CD4-positive, alpha-beta memory T cell (primary cell): ENCODE data around the gene FCN1. TPM values are rescaled to one million over a fixed set of nuclear protein-coding genes. Genes with fewer than 3 reads are reported as not detected.
"Not testable (repeated sequence)": the region's sequence is repeated elsewhere in the genome, so short reads cannot be mapped to it uniquely, and the experiment has no call there.

Experiments
- CTCF ChIA-PET: fragments of 350-600 bp; sonication (Branson Sonifier 250); formaldehyde crosslinking; loops from one replicate; lab custom pipeline; 2021; ENCODE audit warnings: inconsistent platforms; ENCODE audit not compliant: partially characterized antibody; lab: Charles Lee
- POLR2A ChIA-PET: fragments of 350-600 bp; sonication (Branson Sonifier 250); formaldehyde crosslinking; loops from one replicate; lab custom pipeline; 2021; ENCODE audit not compliant: partially characterized antibody; lab: Charles Lee
- DNase-seq, 5 donors: peaks; one replicate each; pipeline versions ENCODE4 v3.0.0 to v3.0.0-alpha.2; 2020 to 2022; ENCODE audit warnings: mixed read lengths in 1 of 5
- H3K27ac ChIP-seq: one replicate; pipeline ENCODE4 v1.7.0; 2013; ENCODE audit warnings: low read depth, low read length
- H3K27me3 ChIP-seq: 2 replicates; pipeline ENCODE4 v1.7.0; 2013; ENCODE audit warnings: mild to moderate bottlenecking, low read length, moderate library complexity; ENCODE audit not compliant: insufficient read depth
- H3K36me3 ChIP-seq: 2 replicates; pipeline ENCODE4 v1.7.0; 2013; ENCODE audit warnings: mild to moderate bottlenecking, low read length, moderate library complexity; ENCODE audit not compliant: insufficient read depth
- H3K4me1 ChIP-seq: 2 replicates; pipeline ENCODE4 v1.7.0; 2013; ENCODE audit warnings: mild to moderate bottlenecking, low read length, moderate library complexity; ENCODE audit not compliant: insufficient read depth
- H3K4me3 ChIP-seq, 2 donors: one replicate each; pipeline ENCODE4 v1.7.0; 2013; ENCODE audit warnings: low read length in 2 of 2, mild to moderate bottlenecking in 1 of 2
- H3K9me3 ChIP-seq, 2 donors: one replicate each; pipeline ENCODE4 v1.7.0; 2013; ENCODE audit warnings: low read length in 2 of 2, control low read depth in 1 of 2; ENCODE audit not compliant: control insufficient read depth in 1 of 2
- H3K27ac Mint-ChIP-seq, 7 donors: one replicate each; pipeline ENCODE4 v1.8.0; 2020 to 2021; ENCODE audit warnings: mixed read lengths in 7 of 7, mild to moderate bottlenecking in 6 of 7, inconsistent platforms in 3 of 7, moderate library complexity in 3 of 7
- H3K27me3 Mint-ChIP-seq, 2 donors: one replicate each; pipeline ENCODE4 v1.8.0; 2020 to 2021; ENCODE audit warnings: mixed read lengths in 2 of 2
- H3K36me3 Mint-ChIP-seq, 2 donors: one replicate each; pipeline ENCODE4 v1.8.0; 2020 to 2021; ENCODE audit warnings: mixed read lengths in 2 of 2, inconsistent platforms in 1 of 2, mild to moderate bottlenecking in 1 of 2
- H3K4me1 Mint-ChIP-seq, 4 donors: one replicate each; pipeline ENCODE4 v1.8.0; 2020 to 2021; ENCODE audit warnings: mixed read lengths in 4 of 4, mild to moderate bottlenecking in 1 of 4
- H3K4me3 Mint-ChIP-seq, 8 donors: one replicate each; pipeline ENCODE4 v1.8.0; 2020 to 2021; ENCODE audit warnings: mixed read lengths in 8 of 8, mild to moderate bottlenecking in 7 of 8, moderate library complexity in 6 of 8, inconsistent platforms in 3 of 8
- H3K9me3 Mint-ChIP-seq, 8 donors: one replicate each; pipeline ENCODE4 v1.8.0; 2020 to 2021; ENCODE audit warnings: mixed read lengths in 8 of 8, mild to moderate bottlenecking in 5 of 8, inconsistent platforms in 3 of 8, moderate library complexity in 1 of 8
- intact Hi-C: fragments of 100-400 bp; cut with micrococcal nuclease; formaldehyde crosslinking; loops from one replicate; pipeline ENCODE4 v1.15.1; 2023
- polyA plus RNA-seq, 2 donors: library from polyadenylated mRNA; unstranded; fragments of 300-500 nt; fragmentation: Illumina TruSeq; gene quantifications; one replicate each; pipeline ENCODE4 v1.2.3, GENCODE V29; 2021
- total RNA-seq, 2 experiments: library from RNA; stranded (reverse); gene quantifications; one replicate each; pipeline ENCODE4 v1.2.3, GENCODE V29; 2021

The FCN1 gene
- total and polyA plus RNA-seq, 4 experiments from 2014 or later, result 0.48 to 4.6 (median 2.5) TPM

GRCh38 chr9:134957945-134958227 lies 40.2 kb upstream of the FCN1 start:
- H3K36me3 ChIP-seq, result no peaks in the 10 kb centered on the region
- Mint-ChIP-seq H3K27ac (no peak overlapping the region), H3K27me3 (peaks cover 2 to 4% of the 10 kb centered on the region in 2 donors), H3K4me3 (no peak overlapping the region), H3K4me1 (no peaks in the 10 kb centered on the region), H3K36me3 (no peaks in the 10 kb centered on the region), H3K9me3 (no peaks in the 10 kb centered on the region)
- no peaks in the 10 kb centered on the region for H3K27me3 ChIP-seq
- no peak overlapping the region for H3K4me3 ChIP-seq
- H3K9me3 ChIP-seq, result no peaks in the 10 kb centered on the region
- no peak overlapping the region for H3K27ac ChIP-seq
- POLR2A ChIA-PET, result no interaction called here
- intact Hi-C loops, result no loop called here
- H3K4me1 ChIP-seq, result no peaks in the 10 kb centered on the region
- CTCF ChIA-PET, result no interaction called here
- DNase-seq, result no peak

GRCh38 chr9:134957165-134957944 lies 39.6 kb upstream of the FCN1 start:
- no peaks in the 10 kb centered on the region for H3K4me1 ChIP-seq
- no peak for DNase-seq
- no peaks in the 10 kb centered on the region for H3K9me3 ChIP-seq
- H3K9me3 Mint-ChIP-seq, result no peaks in the 10 kb centered on the region
- no peak overlapping the region for H3K4me3 ChIP-seq
- H3K27ac ChIP-seq, result no peak overlapping the region
- H3K36me3 ChIP-seq, result no peaks in the 10 kb centered on the region
- H3K4me3 Mint-ChIP-seq, result no peak overlapping the region
- H3K36me3 Mint-ChIP-seq, result no peaks in the 10 kb centered on the region
- POLR2A ChIA-PET, result no interaction called here
- H3K27ac Mint-ChIP-seq, result no peak overlapping the region
- no peaks in the 10 kb centered on the region for H3K4me1 Mint-ChIP-seq
- H3K27me3 ChIP-seq, result no peaks in the 10 kb centered on the region
- H3K27me3 Mint-ChIP-seq, result peaks cover 2 to 4% of the 10 kb centered on the region in 2 donors
- intact Hi-C loops, result no loop called here
- CTCF ChIA-PET, result no interaction called here

DNA sequence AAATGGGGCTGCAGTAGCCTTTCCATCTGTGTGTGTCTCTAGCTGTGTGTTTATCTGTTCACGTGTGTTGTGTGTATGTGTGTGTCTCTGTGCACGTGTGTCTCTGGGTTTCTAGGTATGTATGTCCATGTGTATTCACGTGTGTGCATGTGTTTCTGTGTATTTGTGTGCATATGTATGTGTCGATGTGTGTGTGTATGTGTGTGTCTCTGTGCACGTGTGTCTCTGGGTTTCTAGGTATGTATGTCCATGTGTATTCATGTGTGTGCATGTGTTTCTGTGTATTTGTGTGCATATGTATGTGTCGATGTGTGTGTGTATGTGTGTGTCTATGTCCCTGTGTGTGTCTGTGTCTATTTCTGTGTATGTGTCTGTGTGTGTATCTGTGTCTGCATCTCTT lies 38.7 kb upstream of the FCN1 start:
- H3K27me3 ChIP-seq, CTCF ChIA-PET, H3K4me3 ChIP-seq, intact Hi-C loops, H3K27ac ChIP-seq, H3K4me1 ChIP-seq, H3K36me3 ChIP-seq, DNase-seq, H3K9me3 Mint-ChIP-seq, H3K27me3 Mint-ChIP-seq, H3K27ac Mint-ChIP-seq, H3K9me3 ChIP-seq, H3K4me3 Mint-ChIP-seq, POLR2A ChIA-PET, H3K36me3 Mint-ChIP-seq, H3K4me1 Mint-ChIP-seq: not testable (repeated sequence)

GRCh38 chr9:134955801-134956200 lies 38.1 kb upstream of the FCN1 start:
- ChIA-PET CTCF (no interaction called here), POLR2A (no interaction called here)
- H3K9me3 ChIP-seq, result no peaks in the 10 kb centered on the region
- no peaks in the 10 kb centered on the region for H3K36me3 ChIP-seq
- Mint-ChIP-seq H3K4me1 (no peaks in the 10 kb centered on the region), H3K36me3 (no peaks in the 10 kb centered on the region), H3K27ac (no peak overlapping the region), H3K9me3 (no peaks in the 10 kb centered on the region), H3K27me3 (peaks cover 0 to 4% of the 10 kb centered on the region in 2 donors), H3K4me3 (no peak overlapping the region)
- DNase-seq, result no peak
- no peaks in the 10 kb centered on the region for H3K27me3 ChIP-seq
- intact Hi-C loops, result no loop called here
- no peak overlapping the region for H3K4me3 ChIP-seq
- no peaks in the 10 kb centered on the region for H3K4me1 ChIP-seq
- no peak overlapping the region for H3K27ac ChIP-seq

GRCh38 chr9:134955156-134955555 lies 37.4 kb upstream of the FCN1 start:
- H3K27ac Mint-ChIP-seq, result no peak overlapping the region

GRCh38 chr9:134951994-134952393 lies 34.3 kb upstream of the FCN1 start:
- no peaks in the 10 kb centered on the region for H3K4me1 ChIP-seq
- no peaks in the 10 kb centered on the region for H3K9me3 Mint-ChIP-seq
- intact Hi-C loops, result no loop called here
- H3K36me3 ChIP-seq, result no peaks in the 10 kb centered on the region
- H3K27ac ChIP-seq, result no peak overlapping the region
- H3K4me3 Mint-ChIP-seq, result no peak overlapping the region
- POLR2A ChIA-PET, result no interaction called here
- DNase-seq, result no peak
- H3K4me1 Mint-ChIP-seq, result no peaks in the 10 kb centered on the region
- H3K9me3 ChIP-seq, result no peaks in the 10 kb centered on the region
- CTCF ChIA-PET, result no interaction called here
- peaks cover 0 to 3% of the 10 kb centered on the region in 2 donors for H3K27me3 Mint-ChIP-seq
- no peak overlapping the region for H3K4me3 ChIP-seq
- H3K27me3 ChIP-seq, result no peaks in the 10 kb centered on the region
- H3K36me3 Mint-ChIP-seq, result no peaks in the 10 kb centered on the region
- H3K27ac Mint-ChIP-seq, result no peak overlapping the region

More at GRCh38 chr9:134955156-134955555, 37.4 kb upstream of the FCN1 start:
- Mint-ChIP-seq H3K4me3 (no peak overlapping the region), H3K36me3 (no peaks in the 10 kb centered on the region), H3K27me3 (peaks cover 0 to 4% of the 10 kb centered on the region in 2 donors), H3K9me3 (no peaks in the 10 kb centered on the region), H3K4me1 (no peaks in the 10 kb centered on the region)
- Histone ChIP-seq H3K36me3 (no peaks in the 10 kb centered on the region), H3K27me3 (no peaks in the 10 kb centered on the region), H3K4me1 (no peaks in the 10 kb centered on the region), H3K9me3 (no peaks in the 10 kb centered on the region), H3K27ac (no peak overlapping the region), H3K4me3 (no peak overlapping the region)
- no peak for DNase-seq
- intact Hi-C loops, result no loop called here
- ChIA-PET POLR2A (no interaction called here), CTCF (no interaction called here)

DNA sequence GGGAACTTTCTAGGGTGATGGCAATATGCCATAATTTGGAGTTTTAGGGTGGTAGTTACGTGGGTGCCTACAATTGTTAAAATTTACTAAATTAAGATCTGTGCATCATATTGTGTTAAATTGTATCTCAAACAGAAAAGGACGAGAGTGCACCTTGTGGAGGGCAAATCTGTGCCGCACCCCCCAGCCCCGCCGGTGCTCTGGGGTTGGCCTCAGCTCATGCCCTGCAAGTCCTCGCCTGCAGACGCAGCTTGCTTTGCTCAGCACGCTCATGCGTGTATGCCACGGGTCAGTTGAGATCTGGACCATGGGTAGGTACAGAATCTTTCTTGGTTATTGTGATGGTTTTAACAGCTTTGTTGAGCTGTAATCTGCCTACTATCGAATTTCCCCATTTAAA lies 33.7 kb upstream of the FCN1 start:
- no peak for DNase-seq
- Mint-ChIP-seq H3K4me1 (no peaks in the 10 kb centered on the region), H3K27ac (no peak overlapping the region), H3K9me3 (no peaks in the 10 kb centered on the region), H3K27me3 (peaks cover 0 to 3% of the 10 kb centered on the region in 2 donors), H3K36me3 (no peaks in the 10 kb centered on the region), H3K4me3 (no peak overlapping the region)
- Histone ChIP-seq H3K9me3 (no peaks in the 10 kb centered on the region), H3K27me3 (no peaks in the 10 kb centered on the region), H3K27ac (no peak overlapping the region), H3K4me1 (no peaks in the 10 kb centered on the region), H3K4me3 (no peak overlapping the region), H3K36me3 (no peaks in the 10 kb centered on the region)
- ChIA-PET POLR2A (no interaction called here), CTCF (no interaction called here)
- intact Hi-C loops, result no loop called here
